ENCODE results near the gene FNDC3B. TPM values are rescaled to one million over a fixed set of nuclear protein-coding genes. Genes with fewer than 3 reads are reported as not detected.

Gene FNDC3B
- total RNA-seq, 1 experiment from 2014 or later, result 173 TPM

- ATAC-seq, result no peak
- BruUV-seq (replicated peaks), result no TSS peak
Measured at GRCh38 chr3:172261054-172261453, 221.7 kb downstream of the FNDC3B start.

GRCh38 chr3:172262991-172263608 is 223.7 kb downstream of the FNDC3B start:
- ChIA-PET CTCF (interaction anchor here (0.6 kb wide), 1 partner anchor 1796 kb away, joined by 4 read pairs; no protein-coding TSS in a partner anchor), POLR2A (interaction anchor here (0.7 kb wide), 1 partner anchor 490 kb away, joined by 3 read pairs; no protein-coding TSS in a partner anchor)
- H3K27me3 ChIP-seq (ENCODE audit: control insufficient read depth, insufficient read depth, low read length), result no peaks in the 10 kb centered on the region
- H3K36me3 ChIP-seq (ENCODE audit: control insufficient read depth, insufficient read depth, low read length), result peaks cover 7% of the 10 kb centered on the region; the same call in 1 of the 2 replicates
- no peaks in the 10 kb centered on the region for H3K9me3 ChIP-seq (ENCODE audit: control insufficient read depth, insufficient read depth, low read depth, low read length)
- H3K4me1 ChIP-seq (ENCODE audit: control insufficient read depth, insufficient read depth, low read length), result no peaks in the 10 kb centered on the region
- intact Hi-C loops (cut with micrococcal nuclease; ENCODE audit: unreplicated experiment) (no loop called here), in situ Hi-C loops (cut with HindIII; ENCODE audit: low pct_unique_long_range_greater_than_20kb, low sequenced_read_pairs) (no loop called here)
- TF ChIP-seq SIN3A (IDR thresholded peaks at IDR 0.05; ENCODE audit: borderline replicate concordance, insufficient read depth, low read depth, low read length) (no peak), CTCF (IDR thresholded peaks at IDR 0.05) (no peak), POLR2AphosphoS5 (IDR thresholded peaks at IDR 0.05; ENCODE audit: low read depth, low read length) (no peak), TCF7L2 (IDR thresholded peaks at IDR 0.05; ENCODE audit: low read depth, low read length) (no peak)
- TF ChIP-seq, protein P1, sequence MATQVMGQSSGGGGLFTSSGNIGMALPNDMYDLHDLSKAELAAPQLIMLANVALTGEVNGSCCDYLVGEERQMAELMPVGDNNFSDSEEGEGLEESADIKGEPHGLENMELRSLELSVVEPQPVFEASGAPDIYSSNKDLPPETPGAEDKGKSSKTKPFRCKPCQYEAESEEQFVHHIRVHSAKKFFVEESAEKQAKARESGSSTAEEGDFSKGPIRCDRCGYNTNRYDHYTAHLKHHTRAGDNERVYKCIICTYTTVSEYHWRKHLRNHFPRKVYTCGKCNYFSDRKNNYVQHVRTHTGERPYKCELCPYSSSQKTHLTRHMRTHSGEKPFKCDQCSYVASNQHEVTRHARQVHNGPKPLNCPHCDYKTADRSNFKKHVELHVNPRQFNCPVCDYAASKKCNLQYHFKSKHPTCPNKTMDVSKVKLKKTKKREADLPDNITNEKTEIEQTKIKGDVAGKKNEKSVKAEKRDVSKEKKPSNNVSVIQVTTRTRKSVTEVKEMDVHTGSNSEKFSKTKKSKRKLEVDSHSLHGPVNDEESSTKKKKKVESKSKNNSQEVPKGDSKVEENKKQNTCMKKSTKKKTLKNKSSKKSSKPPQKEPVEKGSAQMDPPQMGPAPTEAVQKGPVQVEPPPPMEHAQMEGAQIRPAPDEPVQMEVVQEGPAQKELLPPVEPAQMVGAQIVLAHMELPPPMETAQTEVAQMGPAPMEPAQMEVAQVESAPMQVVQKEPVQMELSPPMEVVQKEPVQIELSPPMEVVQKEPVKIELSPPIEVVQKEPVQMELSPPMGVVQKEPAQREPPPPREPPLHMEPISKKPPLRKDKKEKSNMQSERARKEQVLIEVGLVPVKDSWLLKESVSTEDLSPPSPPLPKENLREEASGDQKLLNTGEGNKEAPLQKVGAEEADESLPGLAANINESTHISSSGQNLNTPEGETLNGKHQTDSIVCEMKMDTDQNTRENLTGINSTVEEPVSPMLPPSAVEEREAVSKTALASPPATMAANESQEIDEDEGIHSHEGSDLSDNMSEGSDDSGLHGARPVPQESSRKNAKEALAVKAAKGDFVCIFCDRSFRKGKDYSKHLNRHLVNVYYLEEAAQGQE (IDR thresholded peaks at IDR 0.05; ENCODE audit: insufficient read depth in 1 of 2, low read depth in 2 of 2, low read length in 1 of 2), result no peak
- no peak for DNase-seq (ENCODE audit: low read depth, low spot score)
- no peak overlapping the region for H3K27ac ChIP-seq (ENCODE audit: low read length)
- H3K4me3 ChIP-seq (ENCODE audit: low read depth in 2 of 2, low read length in 2 of 2), result no peak overlapping the region
- ATAC-seq, result no peak
- BruUV-seq (replicated peaks), result no TSS peak

More at GRCh38 chr3:172261054-172261453, 221.7 kb downstream of the FNDC3B start:
- intact Hi-C loops (cut with micrococcal nuclease; ENCODE audit: unreplicated experiment) (no loop called here), in situ Hi-C loops (cut with HindIII; ENCODE audit: low pct_unique_long_range_greater_than_20kb, low sequenced_read_pairs) (no loop called here)
- ChIA-PET CTCF (no interaction called here), POLR2A (interaction anchor here (0.6 to 0.7 kb wide), 2 partner anchors 20 to 243 kb away, joined by 3 read pairs; no protein-coding TSS in a partner anchor)
- Histone ChIP-seq H3K36me3 (ENCODE audit: control insufficient read depth, insufficient read depth, low read length) (peaks cover 7% of the 10 kb centered on the region; the same call in 1 of the 2 replicates), H3K9me3 (ENCODE audit: control insufficient read depth, insufficient read depth, low read depth, low read length) (no peaks in the 10 kb centered on the region), H3K4me3 (ENCODE audit: low read depth in 2 of 2, low read length in 2 of 2) (no peak overlapping the region), H3K27me3 (ENCODE audit: control insufficient read depth, insufficient read depth, low read length) (no peaks in the 10 kb centered on the region), H3K27ac (ENCODE audit: low read length) (no peak overlapping the region), H3K4me1 (ENCODE audit: control insufficient read depth, insufficient read depth, low read length) (no peaks in the 10 kb centered on the region)
- TF ChIP-seq POLR2AphosphoS5 (IDR thresholded peaks at IDR 0.05; ENCODE audit: low read depth, low read length) (no peak), TCF7L2 (IDR thresholded peaks at IDR 0.05; ENCODE audit: low read depth, low read length) (no peak), SIN3A (IDR thresholded peaks at IDR 0.05; ENCODE audit: borderline replicate concordance, insufficient read depth, low read depth, low read length) (no peak), CTCF (IDR thresholded peaks at IDR 0.05) (no peak)
- TF ChIP-seq, protein P1 (IDR thresholded peaks at IDR 0.05; ENCODE audit: insufficient read depth in 1 of 2, low read depth in 2 of 2, low read length in 1 of 2), result no peak
- no peak for DNase-seq (ENCODE audit: low read depth, low spot score)
